Immature natural killer cell (primary cell): ENCODE results near the gene MED4. TPM values are rescaled to one million over a fixed set of nuclear protein-coding genes. Genes with fewer than 3 reads are reported as not detected.

Experiments
- DNase-seq, 3 donors: peaks; one replicate each; pipeline ENCODE4 v3.0.0; 2022; ENCODE audit warnings: mixed read lengths in 1 of 3
- H3K27ac Mint-ChIP-seq, 6 donors: one replicate each; pipeline ENCODE4 v1.8.0; 2020; ENCODE audit warnings: mixed read lengths in 6 of 6, mild to moderate bottlenecking in 5 of 6, inconsistent platforms in 4 of 6, moderate library complexity in 3 of 6
- H3K27me3 Mint-ChIP-seq, 3 donors: one replicate each; pipeline ENCODE4 v1.8.0; 2020 to 2021; ENCODE audit warnings: low read depth in 3 of 3, mild to moderate bottlenecking in 3 of 3, mixed read lengths in 3 of 3, moderate library complexity in 3 of 3, inconsistent platforms in 1 of 3
- H3K36me3 Mint-ChIP-seq, 3 donors: one replicate each; pipeline ENCODE4 v1.8.0; 2020; ENCODE audit warnings: mixed read lengths in 3 of 3, inconsistent platforms in 2 of 3, mild to moderate bottlenecking in 2 of 3
- H3K4me1 Mint-ChIP-seq, 2 donors: one replicate each; pipeline ENCODE4 v1.8.0; 2020; ENCODE audit warnings: inconsistent platforms in 2 of 2, mild to moderate bottlenecking in 2 of 2, mixed read lengths in 2 of 2, moderate library complexity in 1 of 2
- H3K4me3 Mint-ChIP-seq, 5 donors: one replicate each; pipeline ENCODE4 v1.8.0; 2020; ENCODE audit warnings: mild to moderate bottlenecking in 5 of 5, mixed read lengths in 5 of 5, inconsistent platforms in 3 of 5, moderate library complexity in 3 of 5
- H3K9me3 Mint-ChIP-seq, 6 donors: one replicate each; pipeline ENCODE4 v1.8.0; 2020; ENCODE audit warnings: mild to moderate bottlenecking in 6 of 6, mixed read lengths in 6 of 6, inconsistent platforms in 4 of 6, moderate library complexity in 3 of 6
- polyA plus RNA-seq, 3 donors: library from polyadenylated mRNA; unstranded; fragments of 300-500 nt; fragmentation: Illumina TruSeq; gene quantifications; one replicate each; pipeline ENCODE4 v1.2.3, GENCODE V29; 2021

The MED4 gene, protein sequence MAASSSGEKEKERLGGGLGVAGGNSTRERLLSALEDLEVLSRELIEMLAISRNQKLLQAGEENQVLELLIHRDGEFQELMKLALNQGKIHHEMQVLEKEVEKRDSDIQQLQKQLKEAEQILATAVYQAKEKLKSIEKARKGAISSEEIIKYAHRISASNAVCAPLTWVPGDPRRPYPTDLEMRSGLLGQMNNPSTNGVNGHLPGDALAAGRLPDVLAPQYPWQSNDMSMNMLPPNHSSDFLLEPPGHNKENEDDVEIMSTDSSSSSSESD
- polyA plus RNA-seq: 100 to 1,000 TPM in 1 of 3 donors, 10 to 100 TPM in 2; 78.8 to 120 (median 82.8) TPM

DNA sequence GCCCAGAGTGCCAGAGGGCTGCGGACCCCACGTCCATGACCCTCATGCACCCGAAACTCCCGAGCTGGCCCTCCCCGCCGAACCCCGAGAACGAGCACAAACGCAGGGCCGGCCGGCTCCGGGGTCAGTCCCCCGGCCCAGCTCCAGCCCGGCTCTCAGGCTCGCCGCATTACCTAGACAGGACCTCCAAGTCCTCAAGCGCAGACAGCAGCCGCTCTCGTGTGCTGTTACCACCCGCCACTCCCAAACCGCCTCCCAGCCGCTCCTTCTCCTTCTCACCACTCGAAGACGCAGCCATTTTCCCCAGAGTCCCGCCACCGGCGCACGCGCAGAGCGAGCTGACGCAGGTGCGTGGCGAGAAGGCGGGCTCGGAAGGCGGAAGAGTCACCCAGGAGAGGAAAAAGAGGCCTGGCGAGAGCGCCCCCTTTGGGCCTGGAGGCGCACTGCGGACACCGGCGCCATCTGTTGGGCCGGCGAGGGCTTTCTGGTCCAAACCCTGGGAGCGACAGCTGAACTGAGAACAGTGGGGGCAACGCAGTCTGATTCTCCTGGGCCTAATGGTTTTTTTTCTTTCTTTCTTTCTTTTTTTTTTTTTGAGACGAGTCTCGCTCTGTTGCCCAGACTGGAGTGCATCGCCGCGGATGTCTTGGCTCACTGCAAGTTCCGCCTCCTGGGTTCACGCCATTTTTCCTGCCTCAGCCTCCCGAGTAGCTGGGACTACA, at the start of gene MED4:
Gene MED4, minus strand, starts transcription at position 324 of the 722 bp plus-strand sequence. Its CDS starts 26 bp downstream, at position 298.
- Mint-ChIP-seq H3K9me3 (no peaks in the 10 kb centered on the region), H3K36me3 (no peaks in the 10 kb centered on the region), H3K4me1 (peaks cover 33 to 57% of the 10 kb centered on the region in 2 donors), H3K4me3 (peak within 1 kb of the TSS; percentile 92 to 98 (median 97)), H3K27me3 (peaks cover 5 to 15% (median 10%) of the 10 kb centered on the region in 3 donors), H3K27ac (peak within 1 kb of the TSS; percentile 91 to 96 (median 94))
- peak; percentile 98 for DNase-seq

- Mint-ChIP-seq H3K9me3 (no peaks in the 10 kb centered on the region), H3K4me1 (peaks cover 10% of the 10 kb centered on the region in 2 donors)
- DNase-seq: no peak
Measured at GRCh38 chr13:48144413-48145035, 49.6 kb upstream of the MED4 start.

DNA sequence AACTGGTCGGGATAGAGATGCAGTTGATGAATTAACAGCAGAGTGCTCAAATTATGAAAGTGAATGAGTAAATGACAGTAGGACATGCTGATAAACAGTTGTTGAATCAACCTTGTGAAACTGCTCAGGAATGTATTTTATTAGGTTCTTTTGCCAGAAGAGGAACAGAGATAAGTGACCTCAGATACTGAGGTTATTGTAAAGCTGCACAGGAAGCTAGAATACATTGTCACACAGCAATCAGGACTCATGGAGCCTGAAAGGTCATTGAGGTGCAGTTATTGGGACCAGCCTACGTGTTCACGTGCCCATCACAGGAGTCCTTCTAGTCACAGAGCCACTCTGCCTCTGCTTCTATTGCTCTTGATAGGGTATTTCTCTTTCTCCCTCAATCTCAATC, 47.5 kb upstream of the MED4 start:
- Mint-ChIP-seq H3K4me3 (no peak overlapping the region), H3K4me1 (peaks cover 10% of the 10 kb centered on the region in 2 donors), H3K9me3 (no peaks in the 10 kb centered on the region), H3K27me3 (peaks cover 0 to 2% (median 2%) of the 10 kb centered on the region in 3 donors), H3K27ac (peak overlapping the region in 1 of 6 donors; percentile 1), H3K36me3 (peaks cover 0 to 4% (median 0%) of the 10 kb centered on the region in 3 donors)
- no peak for DNase-seq

More at GRCh38 chr13:48144413-48145035, 49.6 kb upstream of the MED4 start:
- Mint-ChIP-seq H3K27ac (no peak overlapping the region), H3K4me3 (no peak overlapping the region), H3K36me3 (peaks cover 0 to 4% (median 4%) of the 10 kb centered on the region in 3 donors), H3K27me3 (no peaks in the 10 kb centered on the region)

GRCh38 chr13:48138270-48138669, 43.4 kb upstream of the MED4 start:
- no peaks in the 10 kb centered on the region for H3K36me3 Mint-ChIP-seq
- no peak overlapping the region for H3K4me3 Mint-ChIP-seq
- no peak overlapping the region for H3K27ac Mint-ChIP-seq
- no peaks in the 10 kb centered on the region for H3K9me3 Mint-ChIP-seq
- peaks cover 0 to 3% (median 2%) of the 10 kb centered on the region in 3 donors for H3K27me3 Mint-ChIP-seq
- DNase-seq: no peak
- no peaks in the 10 kb centered on the region for H3K4me1 Mint-ChIP-seq

DNA sequence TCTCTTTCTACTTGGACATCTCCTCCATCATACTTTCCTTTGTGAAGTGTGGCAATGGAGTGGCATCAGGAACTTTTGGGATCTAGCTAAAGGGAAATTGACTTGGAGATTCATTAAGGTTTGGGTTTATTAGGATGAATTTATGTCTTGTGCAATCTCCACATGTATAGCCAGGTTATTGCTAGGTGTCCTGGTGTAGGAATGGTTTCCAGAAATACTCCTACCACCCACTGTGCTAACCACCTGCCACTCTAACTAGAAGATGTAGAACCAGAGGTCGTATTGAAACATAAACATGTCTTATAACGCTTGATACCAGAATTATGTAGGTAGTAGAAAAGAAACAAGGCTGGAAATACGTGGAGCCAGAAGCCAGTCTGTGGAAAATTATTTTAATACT, 38.1 kb upstream of the MED4 start:
- H3K9me3 Mint-ChIP-seq: no peaks in the 10 kb centered on the region
- H3K27ac Mint-ChIP-seq: no peak overlapping the region
- no peaks in the 10 kb centered on the region for H3K36me3 Mint-ChIP-seq
- H3K27me3 Mint-ChIP-seq: peaks cover 0 to 3% (median 0%) of the 10 kb centered on the region in 3 donors
- H3K4me3 Mint-ChIP-seq: no peak overlapping the region
- H3K4me1 Mint-ChIP-seq: no peaks in the 10 kb centered on the region
- DNase-seq: no peak

GRCh38 chr13:48131533-48131932, 36.6 kb upstream of the MED4 start:
- no peaks in the 10 kb centered on the region for H3K9me3 Mint-ChIP-seq
- H3K4me3 Mint-ChIP-seq: no peak overlapping the region
- no peak overlapping the region for H3K27ac Mint-ChIP-seq
- peaks cover 0 to 2% (median 0%) of the 10 kb centered on the region in 3 donors for H3K27me3 Mint-ChIP-seq
- H3K36me3 Mint-ChIP-seq: no peaks in the 10 kb centered on the region
- H3K4me1 Mint-ChIP-seq: peaks cover 6 to 10% of the 10 kb centered on the region in 2 donors
- no peak for DNase-seq

DNA sequence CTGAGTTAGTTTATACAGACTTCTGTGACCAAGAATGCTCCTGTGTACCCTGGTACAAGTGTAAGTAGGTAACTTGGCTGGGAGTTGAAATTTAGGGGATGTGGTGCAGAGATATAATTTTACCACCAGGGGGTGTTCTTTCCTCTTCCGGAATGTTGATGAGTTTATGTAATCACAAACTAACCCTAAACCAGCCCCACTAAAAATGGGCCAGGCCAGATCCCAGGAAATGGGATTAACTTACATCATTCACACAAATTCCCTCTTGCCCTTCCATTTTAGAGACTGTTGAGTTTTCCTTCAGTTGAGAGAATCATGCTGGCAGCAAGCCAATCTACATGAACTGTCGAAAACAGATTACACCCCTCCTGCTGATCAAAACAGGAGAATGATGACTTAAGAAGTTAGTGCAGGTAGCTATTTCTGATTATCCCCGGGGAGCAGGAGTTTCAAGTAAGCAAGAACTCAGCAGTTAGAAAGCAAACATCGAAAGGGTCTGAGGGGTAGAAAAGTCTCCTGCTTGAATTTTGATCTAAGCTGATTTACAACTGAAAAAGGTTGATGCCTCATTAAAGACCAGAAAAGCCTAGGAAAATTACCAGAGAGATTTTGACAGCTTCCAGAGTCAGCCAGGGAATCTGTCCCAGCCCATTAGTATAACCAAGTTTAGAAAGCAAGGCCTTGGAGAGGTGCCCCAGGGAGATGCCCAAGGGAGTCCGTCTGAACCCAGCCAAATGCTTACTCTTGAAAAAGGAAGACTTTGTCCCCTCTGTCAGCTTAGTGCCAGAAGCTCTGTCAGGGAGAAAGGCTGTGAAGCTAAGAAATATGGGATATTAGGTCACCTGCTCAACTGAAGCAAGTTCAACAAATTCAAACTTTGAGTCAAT, 32.3 kb upstream of the MED4 start:
- peak; percentile 64 to 73 (median 71) for DNase-seq
- H3K4me3 Mint-ChIP-seq: no peak overlapping the region
- no peaks in the 10 kb centered on the region for H3K36me3 Mint-ChIP-seq
- peaks cover 6 to 10% of the 10 kb centered on the region in 2 donors for H3K4me1 Mint-ChIP-seq
- H3K27me3 Mint-ChIP-seq: peaks cover 0 to 4% (median 1%) of the 10 kb centered on the region in 3 donors
- peak overlapping the region in 5 of 6 donors; percentile 27 to 79 (median 56) for H3K27ac Mint-ChIP-seq
- no peaks in the 10 kb centered on the region for H3K9me3 Mint-ChIP-seq

DNA sequence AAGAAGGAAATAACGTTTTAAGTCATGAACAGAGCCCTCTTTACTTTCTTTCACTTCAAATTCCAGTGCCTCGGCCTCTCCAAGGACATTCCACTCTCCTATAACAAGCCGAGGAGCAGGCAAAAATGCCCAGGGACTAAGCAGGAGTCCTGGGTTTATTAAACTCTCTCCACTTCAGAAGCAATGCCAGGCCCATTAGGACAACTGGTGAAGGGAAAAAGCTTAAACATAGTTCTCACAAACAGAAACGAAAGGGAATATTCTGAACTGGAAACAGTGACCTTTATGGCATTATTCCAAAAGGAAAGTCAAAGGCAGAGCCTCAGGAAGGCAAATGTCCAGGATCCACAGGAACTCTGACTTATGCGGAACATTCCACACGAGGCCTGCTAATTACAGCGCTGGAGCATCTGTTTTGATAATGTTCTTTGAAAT, 30.9 kb upstream of the MED4 start:
- no peak for DNase-seq
- Mint-ChIP-seq H3K4me3 (no peak overlapping the region), H3K36me3 (no peaks in the 10 kb centered on the region), H3K9me3 (no peaks in the 10 kb centered on the region), H3K27me3 (peaks cover 0 to 5% (median 4%) of the 10 kb centered on the region in 3 donors), H3K4me1 (peaks cover 6 to 10% of the 10 kb centered on the region in 2 donors), H3K27ac (no peak overlapping the region)

DNA sequence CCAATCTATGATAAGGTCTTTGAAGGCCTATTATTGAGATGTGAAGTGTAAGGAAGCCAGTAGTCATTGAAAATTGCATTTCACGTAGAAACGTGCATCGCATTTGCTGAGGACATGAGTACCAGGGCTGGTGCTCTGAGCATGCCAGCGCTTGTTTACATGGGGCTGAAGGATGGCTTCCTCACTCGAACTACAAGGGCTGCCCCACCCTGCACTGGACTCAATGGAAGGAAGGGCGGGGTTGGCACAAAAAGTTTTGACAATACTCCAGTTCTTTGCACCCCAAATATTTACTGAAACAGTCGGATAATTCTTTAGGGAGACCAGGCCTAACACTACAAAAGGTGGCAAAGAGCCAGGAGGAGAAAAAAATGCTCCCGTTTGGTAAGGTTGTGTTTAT, 28.9 kb upstream of the MED4 start:
- Mint-ChIP-seq H3K36me3 (no peaks in the 10 kb centered on the region), H3K4me1 (peaks cover 6 to 10% of the 10 kb centered on the region in 2 donors)

GRCh38 chr13:48121733-48122132, 26.8 kb upstream of the MED4 start:
- no peak overlapping the region for H3K27ac Mint-ChIP-seq
- H3K36me3 Mint-ChIP-seq: no peaks in the 10 kb centered on the region
- H3K9me3 Mint-ChIP-seq: no peaks in the 10 kb centered on the region
- H3K4me1 Mint-ChIP-seq: peaks cover 0 to 2% of the 10 kb centered on the region in 2 donors
- no peak for DNase-seq
- no peak overlapping the region for H3K4me3 Mint-ChIP-seq
- peaks cover 3 to 5% (median 4%) of the 10 kb centered on the region in 3 donors for H3K27me3 Mint-ChIP-seq

More for the DNA sequence above, 28.9 kb upstream of the MED4 start:
- no peak overlapping the region for H3K4me3 Mint-ChIP-seq
- H3K27me3 Mint-ChIP-seq: peaks cover 0 to 5% (median 4%) of the 10 kb centered on the region in 3 donors
- no peak overlapping the region for H3K27ac Mint-ChIP-seq
- no peaks in the 10 kb centered on the region for H3K9me3 Mint-ChIP-seq
- no peak for DNase-seq

GRCh38 chr13:48120241-48120640, 25.3 kb upstream of the MED4 start:
- Mint-ChIP-seq H3K4me1 (no peaks in the 10 kb centered on the region), H3K27ac (no peak overlapping the region), H3K9me3 (no peaks in the 10 kb centered on the region), H3K36me3 (no peaks in the 10 kb centered on the region), H3K4me3 (no peak overlapping the region), H3K27me3 (peaks cover 3 to 4% (median 3%) of the 10 kb centered on the region in 3 donors)
- no peak for DNase-seq

- DNase-seq: no peak
- H3K36me3 Mint-ChIP-seq: peaks cover 0 to 4% (median 0%) of the 10 kb centered on the region in 3 donors
- H3K27me3 Mint-ChIP-seq: peaks cover 2 to 5% (median 3%) of the 10 kb centered on the region in 3 donors
- H3K27ac Mint-ChIP-seq: no peak overlapping the region
- H3K9me3 Mint-ChIP-seq: no peaks in the 10 kb centered on the region
- no peak overlapping the region for H3K4me3 Mint-ChIP-seq
- H3K4me1 Mint-ChIP-seq: no peaks in the 10 kb centered on the region
Measured at GRCh38 chr13:48118030-48118429, 23.1 kb upstream of the MED4 start.

- Mint-ChIP-seq H3K27me3 (peaks cover 3 to 5% (median 4%) of the 10 kb centered on the region in 3 donors), H3K4me3 (no peak overlapping the region)
Measured at GRCh38 chr13:48116808-48117207, 21.9 kb upstream of the MED4 start.

More at GRCh38 chr13:48116808-48117207, 21.9 kb upstream of the MED4 start:
- Mint-ChIP-seq H3K9me3 (no peaks in the 10 kb centered on the region), H3K27ac (no peak overlapping the region), H3K36me3 (peaks cover 0 to 4% (median 0%) of the 10 kb centered on the region in 3 donors), H3K4me1 (no peaks in the 10 kb centered on the region)
- no peak for DNase-seq
